H1 (cell line): ENCODE data around the gene FMR1. TPM values are rescaled to one million over a fixed set of nuclear protein-coding genes. Genes with fewer than 3 reads are reported as not detected.

Experiments used
- ASH2L ChIP-seq: fragments of 200-600, 300-600 bp; sonication (generic); IDR thresholded peaks from one replicate; pipeline ENCODE4 v1.7.1; 2017; ENCODE audit warnings: low read length
- BRCA1 ChIP-seq: IDR thresholded peaks from 2 replicates; pipeline ENCODE4 v1.6.1; 2012; ENCODE audit warnings: low read depth, low read length, improper control_type of control experiment
- GTF2F1 ChIP-seq: IDR thresholded peaks from 2 replicates; pipeline ENCODE4 v1.6.1; 2012; ENCODE audit warnings: low read depth, low read length, improper control_type of control experiment, borderline replicate concordance
- KDM4A ChIP-seq: IDR thresholded peaks from one replicate; pipeline ENCODE4 v1.7.1; 2012; ENCODE audit warnings: low read depth, mild to moderate bottlenecking, moderate library complexity, low read length, inconsistent platforms; ENCODE audit not compliant: severe bottlenecking
- NRF1 ChIP-seq: IDR thresholded peaks from 2 replicates; pipeline ENCODE4 v1.6.1; 2011; ENCODE audit warnings: mild to moderate bottlenecking, low read depth, low read length, improper control_type of control experiment
- PHF8 ChIP-seq: fragments of 200-600 bp; sonication (generic); conservative IDR thresholded peaks from 2 replicates; pipeline ENCODE4 v1.7.1; 2012; ENCODE audit warnings: low read depth, mild to moderate bottlenecking, inconsistent platforms, low read length, moderate library complexity
- POLR2A ChIP-seq, 2 experiments: IDR thresholded peaks; 1 replicate in 1 of 2; 2 replicates in 1 of 2; pipeline ENCODE4 v1.6.1; 2011; ENCODE audit warnings: low read depth in 2 of 2, low read length in 2 of 2, mild to moderate bottlenecking in 2 of 2; ENCODE audit errors: control extremely low read depth in 1 of 2
- TEAD4 ChIP-seq: IDR thresholded peaks from 2 replicates; pipeline ENCODE4 v1.6.1; 2012; ENCODE audit warnings: low read depth, low read length, inconsistent platforms, mixed read lengths
- polyA plus RNA-seq, 7 experiments: library from polyadenylated mRNA; depleted of rRNA in 3 of 7; stranded (reverse) in 5 of 7; unstranded in 2 of 7; fragments of >200 nt in 5 of 7; fragments of 200-250 nt in 2 of 7; gene quantifications; 1 replicate in 5 of 7; 2 replicates in 1 of 7; 4 replicates in 1 of 7; pipeline versions ENCODE4 v1.2.1 to v1.2.3, GENCODE V29; 2011 to 2013; ENCODE audit warnings: missing spikeins in 2 of 7, mixed read lengths in 2 of 7
- total RNA-seq: library from RNA; stranded (reverse); fragmentation: NEBNext Ultra II Directional; extraction: Animal tissue kit (Norgen Biotek cat#: 25700); gene quantifications from 2 replicates; pipeline ENCODE4 v1.2.1, GENCODE V29; 2021
- TF ChIP-seq, protein P1 (sequence below): fragments of 300-600 bp; sonication (generic); IDR thresholded peaks from 2 replicates; pipeline ENCODE4 v1.7.1; 2012; ENCODE audit warnings: low read length, moderate library complexity, mild to moderate bottlenecking, inconsistent platforms; ENCODE audit not compliant: insufficient replicate concordance
- TF ChIP-seq, protein P2 (sequence below): IDR thresholded peaks from 2 replicates; pipeline ENCODE4 v1.6.1; 2012; ENCODE audit warnings: inconsistent platforms

FMR1 gene
- total and polyA plus RNA-seq, 2 of the 8 experiments (the other 6 are each of a cell fraction or from before 2014, with no cell fraction given): 15.2 to 49.4 TPM

DNA sequence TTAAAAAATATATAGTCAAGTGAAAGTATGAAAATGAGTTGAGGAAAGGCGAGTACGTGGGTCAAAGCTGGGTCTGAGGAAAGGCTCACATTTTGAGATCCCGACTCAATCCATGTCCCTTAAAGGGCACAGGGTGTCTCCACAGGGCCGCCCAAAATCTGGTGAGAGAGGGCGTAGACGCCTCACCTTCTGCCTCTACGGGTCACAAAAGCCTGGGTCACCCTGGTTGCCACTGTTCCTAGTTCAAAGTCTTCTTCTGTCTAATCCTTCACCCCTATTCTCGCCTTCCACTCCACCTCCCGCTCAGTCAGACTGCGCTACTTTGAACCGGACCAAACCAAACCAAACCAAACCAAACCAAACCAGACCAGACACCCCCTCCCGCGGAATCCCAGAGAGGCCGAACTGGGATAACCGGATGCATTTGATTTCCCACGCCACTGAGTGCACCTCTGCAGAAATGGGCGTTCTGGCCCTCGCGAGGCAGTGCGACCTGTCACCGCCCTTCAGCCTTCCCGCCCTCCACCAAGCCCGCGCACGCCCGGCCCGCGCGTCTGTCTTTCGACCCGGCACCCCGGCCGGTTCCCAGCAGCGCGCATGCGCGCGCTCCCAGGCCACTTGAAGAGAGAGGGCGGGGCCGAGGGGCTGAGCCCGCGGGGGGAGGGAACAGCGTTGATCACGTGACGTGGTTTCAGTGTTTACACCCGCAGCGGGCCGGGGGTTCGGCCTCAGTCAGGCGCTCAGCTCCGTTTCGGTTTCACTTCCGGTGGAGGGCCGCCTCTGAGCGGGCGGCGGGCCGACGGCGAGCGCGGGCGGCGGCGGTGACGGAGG, at the start of gene FMR1 (continued):
- TF ChIP-seq, protein P1, sequence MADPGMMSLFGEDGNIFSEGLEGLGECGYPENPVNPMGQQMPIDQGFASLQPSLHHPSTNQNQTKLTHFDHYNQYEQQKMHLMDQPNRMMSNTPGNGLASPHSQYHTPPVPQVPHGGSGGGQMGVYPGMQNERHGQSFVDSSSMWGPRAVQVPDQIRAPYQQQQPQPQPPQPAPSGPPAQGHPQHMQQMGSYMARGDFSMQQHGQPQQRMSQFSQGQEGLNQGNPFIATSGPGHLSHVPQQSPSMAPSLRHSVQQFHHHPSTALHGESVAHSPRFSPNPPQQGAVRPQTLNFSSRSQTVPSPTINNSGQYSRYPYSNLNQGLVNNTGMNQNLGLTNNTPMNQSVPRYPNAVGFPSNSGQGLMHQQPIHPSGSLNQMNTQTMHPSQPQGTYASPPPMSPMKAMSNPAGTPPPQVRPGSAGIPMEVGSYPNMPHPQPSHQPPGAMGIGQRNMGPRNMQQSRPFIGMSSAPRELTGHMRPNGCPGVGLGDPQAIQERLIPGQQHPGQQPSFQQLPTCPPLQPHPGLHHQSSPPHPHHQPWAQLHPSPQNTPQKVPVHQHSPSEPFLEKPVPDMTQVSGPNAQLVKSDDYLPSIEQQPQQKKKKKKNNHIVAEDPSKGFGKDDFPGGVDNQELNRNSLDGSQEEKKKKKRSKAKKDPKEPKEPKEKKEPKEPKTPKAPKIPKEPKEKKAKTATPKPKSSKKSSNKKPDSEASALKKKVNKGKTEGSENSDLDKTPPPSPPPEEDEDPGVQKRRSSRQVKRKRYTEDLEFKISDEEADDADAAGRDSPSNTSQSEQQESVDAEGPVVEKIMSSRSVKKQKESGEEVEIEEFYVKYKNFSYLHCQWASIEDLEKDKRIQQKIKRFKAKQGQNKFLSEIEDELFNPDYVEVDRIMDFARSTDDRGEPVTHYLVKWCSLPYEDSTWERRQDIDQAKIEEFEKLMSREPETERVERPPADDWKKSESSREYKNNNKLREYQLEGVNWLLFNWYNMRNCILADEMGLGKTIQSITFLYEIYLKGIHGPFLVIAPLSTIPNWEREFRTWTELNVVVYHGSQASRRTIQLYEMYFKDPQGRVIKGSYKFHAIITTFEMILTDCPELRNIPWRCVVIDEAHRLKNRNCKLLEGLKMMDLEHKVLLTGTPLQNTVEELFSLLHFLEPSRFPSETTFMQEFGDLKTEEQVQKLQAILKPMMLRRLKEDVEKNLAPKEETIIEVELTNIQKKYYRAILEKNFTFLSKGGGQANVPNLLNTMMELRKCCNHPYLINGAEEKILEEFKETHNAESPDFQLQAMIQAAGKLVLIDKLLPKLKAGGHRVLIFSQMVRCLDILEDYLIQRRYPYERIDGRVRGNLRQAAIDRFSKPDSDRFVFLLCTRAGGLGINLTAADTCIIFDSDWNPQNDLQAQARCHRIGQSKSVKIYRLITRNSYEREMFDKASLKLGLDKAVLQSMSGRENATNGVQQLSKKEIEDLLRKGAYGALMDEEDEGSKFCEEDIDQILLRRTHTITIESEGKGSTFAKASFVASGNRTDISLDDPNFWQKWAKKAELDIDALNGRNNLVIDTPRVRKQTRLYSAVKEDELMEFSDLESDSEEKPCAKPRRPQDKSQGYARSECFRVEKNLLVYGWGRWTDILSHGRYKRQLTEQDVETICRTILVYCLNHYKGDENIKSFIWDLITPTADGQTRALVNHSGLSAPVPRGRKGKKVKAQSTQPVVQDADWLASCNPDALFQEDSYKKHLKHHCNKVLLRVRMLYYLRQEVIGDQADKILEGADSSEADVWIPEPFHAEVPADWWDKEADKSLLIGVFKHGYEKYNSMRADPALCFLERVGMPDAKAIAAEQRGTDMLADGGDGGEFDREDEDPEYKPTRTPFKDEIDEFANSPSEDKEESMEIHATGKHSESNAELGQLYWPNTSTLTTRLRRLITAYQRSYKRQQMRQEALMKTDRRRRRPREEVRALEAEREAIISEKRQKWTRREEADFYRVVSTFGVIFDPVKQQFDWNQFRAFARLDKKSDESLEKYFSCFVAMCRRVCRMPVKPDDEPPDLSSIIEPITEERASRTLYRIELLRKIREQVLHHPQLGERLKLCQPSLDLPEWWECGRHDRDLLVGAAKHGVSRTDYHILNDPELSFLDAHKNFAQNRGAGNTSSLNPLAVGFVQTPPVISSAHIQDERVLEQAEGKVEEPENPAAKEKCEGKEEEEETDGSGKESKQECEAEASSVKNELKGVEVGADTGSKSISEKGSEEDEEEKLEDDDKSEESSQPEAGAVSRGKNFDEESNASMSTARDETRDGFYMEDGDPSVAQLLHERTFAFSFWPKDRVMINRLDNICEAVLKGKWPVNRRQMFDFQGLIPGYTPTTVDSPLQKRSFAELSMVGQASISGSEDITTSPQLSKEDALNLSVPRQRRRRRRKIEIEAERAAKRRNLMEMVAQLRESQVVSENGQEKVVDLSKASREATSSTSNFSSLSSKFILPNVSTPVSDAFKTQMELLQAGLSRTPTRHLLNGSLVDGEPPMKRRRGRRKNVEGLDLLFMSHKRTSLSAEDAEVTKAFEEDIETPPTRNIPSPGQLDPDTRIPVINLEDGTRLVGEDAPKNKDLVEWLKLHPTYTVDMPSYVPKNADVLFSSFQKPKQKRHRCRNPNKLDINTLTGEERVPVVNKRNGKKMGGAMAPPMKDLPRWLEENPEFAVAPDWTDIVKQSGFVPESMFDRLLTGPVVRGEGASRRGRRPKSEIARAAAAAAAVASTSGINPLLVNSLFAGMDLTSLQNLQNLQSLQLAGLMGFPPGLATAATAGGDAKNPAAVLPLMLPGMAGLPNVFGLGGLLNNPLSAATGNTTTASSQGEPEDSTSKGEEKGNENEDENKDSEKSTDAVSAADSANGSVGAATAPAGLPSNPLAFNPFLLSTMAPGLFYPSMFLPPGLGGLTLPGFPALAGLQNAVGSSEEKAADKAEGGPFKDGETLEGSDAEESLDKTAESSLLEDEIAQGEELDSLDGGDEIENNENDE: no peak
- TF ChIP-seq KDM4A (peak; percentile 15), POLR2A (IDR thresholded peaks at IDR 0.05; ENCODE audit: control extremely low read depth in 1 of 2, low read depth in 2 of 2, low read length in 2 of 2) (peak; percentile 18 to 64), ASH2L (no peak), BRCA1 (no peak), NRF1 (peak; percentile 65), GTF2F1 (no peak), TEAD4 (peak; percentile 20; the same call in 1 of the 2 replicates), PHF8 (peak; percentile 58)
- TF ChIP-seq, protein P2, sequence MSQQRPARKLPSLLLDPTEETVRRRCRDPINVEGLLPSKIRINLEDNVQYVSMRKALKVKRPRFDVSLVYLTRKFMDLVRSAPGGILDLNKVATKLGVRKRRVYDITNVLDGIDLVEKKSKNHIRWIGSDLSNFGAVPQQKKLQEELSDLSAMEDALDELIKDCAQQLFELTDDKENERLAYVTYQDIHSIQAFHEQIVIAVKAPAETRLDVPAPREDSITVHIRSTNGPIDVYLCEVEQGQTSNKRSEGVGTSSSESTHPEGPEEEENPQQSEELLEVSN: peak; percentile 95
